H1 (cell line): ENCODE results near the gene PGLYRP2.

Experiments used
- JUND ChIP-seq: IDR thresholded peaks from 2 replicates; pipeline ENCODE4 v1.6.1; 2011; ENCODE audit warnings: mild to moderate bottlenecking, improper control_type of control experiment, low read length
- MAFK ChIP-seq: IDR thresholded peaks from 2 replicates; pipeline ENCODE4 v1.6.1; 2012; ENCODE audit warnings: low read depth, mild to moderate bottlenecking, improper control_type of control experiment, low read length
- NRF1 ChIP-seq: IDR thresholded peaks from 2 replicates; pipeline ENCODE4 v1.6.1; 2011; ENCODE audit warnings: mild to moderate bottlenecking, low read depth, low read length, improper control_type of control experiment
- POLR2AphosphoS5 ChIP-seq: IDR thresholded peaks from 2 replicates; pipeline ENCODE4 v1.6.1; 2011; ENCODE audit warnings: low read depth, low read length
- RBBP5 ChIP-seq: IDR thresholded peaks from 2 replicates; pipeline ENCODE4 v1.7.1; 2012; ENCODE audit warnings: low read depth, mild to moderate bottlenecking, inconsistent platforms, low read length, moderate library complexity, borderline replicate concordance
- TCF12 ChIP-seq: IDR thresholded peaks from 2 replicates; pipeline ENCODE4 v1.6.1; 2011; ENCODE audit warnings: low read depth, mild to moderate bottlenecking, low read length
- TEAD4 ChIP-seq: IDR thresholded peaks from 2 replicates; pipeline ENCODE4 v1.6.1; 2012; ENCODE audit warnings: low read depth, low read length, inconsistent platforms, mixed read lengths
- ZNF274 ChIP-seq: IDR thresholded peaks from 2 replicates; pipeline ENCODE4 v1.7.0; 2012; ENCODE audit warnings: low read length, borderline replicate concordance; ENCODE audit errors: extremely low read depth
- TF ChIP-seq, protein P1 (sequence below), 3 experiments: IDR thresholded peaks; 1 replicate in 2 of 3; 2 replicates in 1 of 3; pipeline versions ENCODE4 v1.5.1 to v1.6.1; 2011; ENCODE audit warnings: low read length in 3 of 3, mild to moderate bottlenecking in 3 of 3, inconsistent platforms in 2 of 3, low read depth in 1 of 3, moderate library complexity in 1 of 3; ENCODE audit not compliant: insufficient read depth in 1 of 3; ENCODE audit errors: control extremely low read depth in 1 of 3

DNA sequence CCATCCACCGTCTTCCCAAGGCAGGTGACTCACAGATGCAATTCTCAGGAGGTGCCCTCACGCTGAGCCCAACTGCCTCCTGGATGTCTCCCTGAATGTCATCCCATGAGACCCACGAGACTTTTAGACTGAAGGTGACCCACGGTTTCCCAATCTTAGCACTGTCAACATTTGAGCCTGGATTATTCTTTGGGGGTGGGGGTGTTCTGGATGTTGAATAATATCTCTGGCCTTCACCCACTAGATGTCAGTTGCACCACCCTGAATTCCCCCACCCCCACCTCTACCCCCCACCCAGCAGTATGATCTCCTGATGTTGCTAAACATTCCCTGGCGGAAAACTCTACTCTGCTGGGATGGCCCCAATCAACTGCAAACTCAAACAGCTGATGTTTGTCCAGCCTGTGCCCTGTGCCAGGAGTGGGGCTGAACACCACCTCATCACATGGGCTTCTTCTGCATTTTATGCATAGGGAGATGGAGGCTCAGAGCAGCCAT is 26.8 kb upstream of the PGLYRP2 start:
- TF ChIP-seq, protein P1, sequence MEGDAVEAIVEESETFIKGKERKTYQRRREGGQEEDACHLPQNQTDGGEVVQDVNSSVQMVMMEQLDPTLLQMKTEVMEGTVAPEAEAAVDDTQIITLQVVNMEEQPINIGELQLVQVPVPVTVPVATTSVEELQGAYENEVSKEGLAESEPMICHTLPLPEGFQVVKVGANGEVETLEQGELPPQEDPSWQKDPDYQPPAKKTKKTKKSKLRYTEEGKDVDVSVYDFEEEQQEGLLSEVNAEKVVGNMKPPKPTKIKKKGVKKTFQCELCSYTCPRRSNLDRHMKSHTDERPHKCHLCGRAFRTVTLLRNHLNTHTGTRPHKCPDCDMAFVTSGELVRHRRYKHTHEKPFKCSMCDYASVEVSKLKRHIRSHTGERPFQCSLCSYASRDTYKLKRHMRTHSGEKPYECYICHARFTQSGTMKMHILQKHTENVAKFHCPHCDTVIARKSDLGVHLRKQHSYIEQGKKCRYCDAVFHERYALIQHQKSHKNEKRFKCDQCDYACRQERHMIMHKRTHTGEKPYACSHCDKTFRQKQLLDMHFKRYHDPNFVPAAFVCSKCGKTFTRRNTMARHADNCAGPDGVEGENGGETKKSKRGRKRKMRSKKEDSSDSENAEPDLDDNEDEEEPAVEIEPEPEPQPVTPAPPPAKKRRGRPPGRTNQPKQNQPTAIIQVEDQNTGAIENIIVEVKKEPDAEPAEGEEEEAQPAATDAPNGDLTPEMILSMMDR (IDR thresholded peaks at IDR 0.05; ENCODE audit: control extremely low read depth in 1 of 3, insufficient read depth in 1 of 3, low read depth in 1 of 3, low read length in 3 of 3): no peak
- TF ChIP-seq POLR2AphosphoS5: no peak
- no peak for TF ChIP-seq RBBP5
- no peak for TF ChIP-seq ZNF274
- TF ChIP-seq JUND: no peak
- TF ChIP-seq NRF1: no peak
- no peak for TF ChIP-seq TCF12
- TF ChIP-seq TEAD4: no peak
- TF ChIP-seq MAFK: no peak
